D721Med (cell line): ENCODE measurements around the gene AHNAK.

Experiments used
- DNase-seq: peaks from one replicate; pipeline ENCODE4 v3.0.0; 2011; ENCODE audit warnings: low spot score; ENCODE audit not compliant: insufficient read length
- FAIRE-seq: peaks from 2 replicates; lab custom pipeline; 2011; peaks lifted over from hg19 to GRCh38; lab: Jason Lieb, UNC
- CTCF ChIP-seq: IDR thresholded peaks from 2 replicates; pipeline ENCODE4 v1.5.1; 2012; ENCODE audit warnings: mild to moderate bottlenecking, control low read depth; ENCODE audit not compliant: insufficient read depth; ENCODE audit errors: missing control alignments

Gene AHNAK

GRCh38 chr11:62458212-62459002 is 88.2 kb downstream of the AHNAK start:
- FAIRE-seq = no peak
- no peak for DNase-seq
- TF ChIP-seq CTCF = no peak

- no peak for TF ChIP-seq CTCF
- FAIRE-seq (no peak), DNase-seq (no peak)
Observed at GRCh38 chr11:62457478-62457877, 89.1 kb downstream of the AHNAK start.

- no peak for TF ChIP-seq CTCF
- no peak for FAIRE-seq
- no peak for DNase-seq
Observed at GRCh38 chr11:62456630-62457029, 90.0 kb downstream of the AHNAK start.

GRCh38 chr11:62452839-62453468 is 93.7 kb downstream of the AHNAK start:
- no peak for TF ChIP-seq CTCF
- no peak for FAIRE-seq
- no peak for DNase-seq

GRCh38 chr11:62452261-62452660 is 94.3 kb downstream of the AHNAK start:
- FAIRE-seq (no peak), DNase-seq (no peak)
- TF ChIP-seq CTCF = no peak

GRCh38 chr11:62451241-62451621 is 95.4 kb downstream of the AHNAK start:
- FAIRE-seq (no peak), DNase-seq (no peak)
- TF ChIP-seq CTCF = no peak
